Mucosa of descending colon (tissue), 3 donors: ENCODE data around the gene TSPEAR. TPM values are rescaled to one million over a fixed set of nuclear protein-coding genes. Genes with fewer than 3 reads are reported as not detected.

Experiments used
- ATAC-seq: fragments of 200-7000 bp; cut with Tn5 transposase; one replicate; pipeline ENCODE4 v1.9.1; 2020; ENCODE audit warnings: mild to moderate bottlenecking, moderate library complexity
- DNase-seq, 3 donors: peaks; one replicate each; pipeline ENCODE4 v3.0.0-alpha.2; 2020
- H3K36me3 ChIP-seq: fragments of 200-600 bp; one replicate; pipeline ENCODE4 v1.8.0; 2021; ENCODE audit warnings: low read depth, mild to moderate bottlenecking
- H3K4me1 ChIP-seq: fragments of 200-600 bp; one replicate; pipeline ENCODE4 v1.8.0; 2021; ENCODE audit warnings: low read depth, mild to moderate bottlenecking
- H3K4me3 ChIP-seq: fragments of 200-600 bp; one replicate; pipeline ENCODE4 v1.8.0; 2021; ENCODE audit warnings: mild to moderate bottlenecking
- H3K9me3 ChIP-seq: fragments of 200-600 bp; one replicate; pipeline ENCODE4 v1.8.0; 2021; ENCODE audit warnings: mild to moderate bottlenecking
- intact Hi-C, 2 donors: fragments of 100-400 bp; cut with DNase I in 1 of 2; cut with micrococcal nuclease in 1 of 2; formaldehyde crosslinking; loops; one replicate each; pipeline versions ENCODE4 v1.11.0 to v1.11.1; 2022; cut with DNase I, micrococcal nuclease
- total RNA-seq, 3 donors: library from RNA; stranded (reverse); fragmentation: NEBNext Ultra II Directional in 2 of 3; extraction: Animal tissue kit (Norgen Biotek cat#: 25700) in 2 of 3; gene quantifications; one replicate each; pipeline versions ENCODE4 v1.2.1 to v1.2.4, GENCODE V29; 2021 to 2023
- TF ChIP-seq, protein P1 (sequence below): fragments of 200-600 bp; IDR thresholded peaks from one replicate; pipeline ENCODE4 v1.8.0; 2022; ENCODE audit warnings: antibody characterized with exemption, mild to moderate bottlenecking
- donor health status: DM: no; HTN: no; CAD: no; lungs with moderate emphysema.
- donor health status: DM: no; HTN: no; CAD: no.
- donor health status: DM: no; HTN: yes; CAD: no.

Gene TSPEAR
- total RNA-seq, 3 donors from 2014 or later, result 0.28 TPM; not detected in 2

DNA sequence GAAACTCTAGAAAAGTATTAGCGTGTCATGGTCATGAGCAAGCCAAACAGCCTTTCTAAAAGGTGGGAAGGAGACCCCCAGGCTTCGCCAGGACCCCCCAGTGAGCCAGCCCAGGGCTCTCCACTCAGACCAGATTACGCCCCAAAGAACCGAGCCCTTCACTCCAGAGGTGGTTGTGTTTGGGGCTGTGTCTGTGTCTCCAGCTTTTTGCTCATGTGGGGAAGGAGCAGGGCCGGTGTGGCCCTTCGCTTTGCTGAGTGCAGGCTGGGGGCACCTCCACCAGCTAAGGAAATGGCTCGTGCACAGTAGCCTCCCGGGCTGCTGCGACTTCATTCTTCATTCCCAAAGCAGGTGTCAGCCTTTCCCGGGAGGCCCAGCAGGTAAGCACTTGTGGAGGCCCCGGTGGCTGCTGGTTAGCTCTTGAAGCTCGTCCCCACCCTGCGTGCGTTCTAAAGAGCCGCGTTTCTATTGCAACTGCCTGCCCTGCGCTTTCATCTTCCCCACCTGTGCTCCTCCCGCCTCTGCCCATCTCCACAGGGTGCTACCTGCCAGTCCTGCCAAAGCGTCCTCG is 531 bp downstream of the TSPEAR start:
- Histone ChIP-seq H3K36me3 (no peaks in the 10 kb centered on the region), H3K4me1 (no peaks in the 10 kb centered on the region), H3K9me3 (no peaks in the 10 kb centered on the region), H3K4me3 (no peak overlapping the region)
- DNase-seq (no peak), ATAC-seq (peak; percentile 32)
- intact Hi-C loops, result no loop called here
- TF ChIP-seq, protein P1, sequence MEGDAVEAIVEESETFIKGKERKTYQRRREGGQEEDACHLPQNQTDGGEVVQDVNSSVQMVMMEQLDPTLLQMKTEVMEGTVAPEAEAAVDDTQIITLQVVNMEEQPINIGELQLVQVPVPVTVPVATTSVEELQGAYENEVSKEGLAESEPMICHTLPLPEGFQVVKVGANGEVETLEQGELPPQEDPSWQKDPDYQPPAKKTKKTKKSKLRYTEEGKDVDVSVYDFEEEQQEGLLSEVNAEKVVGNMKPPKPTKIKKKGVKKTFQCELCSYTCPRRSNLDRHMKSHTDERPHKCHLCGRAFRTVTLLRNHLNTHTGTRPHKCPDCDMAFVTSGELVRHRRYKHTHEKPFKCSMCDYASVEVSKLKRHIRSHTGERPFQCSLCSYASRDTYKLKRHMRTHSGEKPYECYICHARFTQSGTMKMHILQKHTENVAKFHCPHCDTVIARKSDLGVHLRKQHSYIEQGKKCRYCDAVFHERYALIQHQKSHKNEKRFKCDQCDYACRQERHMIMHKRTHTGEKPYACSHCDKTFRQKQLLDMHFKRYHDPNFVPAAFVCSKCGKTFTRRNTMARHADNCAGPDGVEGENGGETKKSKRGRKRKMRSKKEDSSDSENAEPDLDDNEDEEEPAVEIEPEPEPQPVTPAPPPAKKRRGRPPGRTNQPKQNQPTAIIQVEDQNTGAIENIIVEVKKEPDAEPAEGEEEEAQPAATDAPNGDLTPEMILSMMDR, result no peak

DNA sequence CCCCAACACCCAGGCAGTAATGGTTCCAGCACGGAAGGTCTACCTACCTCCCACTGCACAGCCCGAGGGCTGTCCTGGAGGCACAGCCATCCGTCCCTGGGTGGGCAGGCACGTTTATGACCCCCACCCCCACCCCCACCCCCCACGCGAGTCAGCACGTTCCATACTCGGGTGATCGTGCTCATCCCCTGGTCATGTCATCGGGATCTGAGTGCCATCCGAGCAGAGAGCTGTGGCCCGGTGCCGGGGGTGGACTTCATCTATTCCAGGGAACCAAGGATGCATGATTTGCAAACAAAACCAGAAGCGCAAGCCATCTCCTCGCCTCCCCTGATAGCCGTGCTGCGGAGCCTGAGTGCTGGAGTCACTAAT is 1.1 kb downstream of the TSPEAR start:
- DNase-seq, result no peak
- H3K36me3 ChIP-seq, result no peaks in the 10 kb centered on the region
- TF ChIP-seq, protein P1, result no peak
- no peak overlapping the region for H3K4me3 ChIP-seq
- no peak for ATAC-seq
- H3K4me1 ChIP-seq, result no peaks in the 10 kb centered on the region
- no peaks in the 10 kb centered on the region for H3K9me3 ChIP-seq
- intact Hi-C loops, result no loop called here

DNA sequence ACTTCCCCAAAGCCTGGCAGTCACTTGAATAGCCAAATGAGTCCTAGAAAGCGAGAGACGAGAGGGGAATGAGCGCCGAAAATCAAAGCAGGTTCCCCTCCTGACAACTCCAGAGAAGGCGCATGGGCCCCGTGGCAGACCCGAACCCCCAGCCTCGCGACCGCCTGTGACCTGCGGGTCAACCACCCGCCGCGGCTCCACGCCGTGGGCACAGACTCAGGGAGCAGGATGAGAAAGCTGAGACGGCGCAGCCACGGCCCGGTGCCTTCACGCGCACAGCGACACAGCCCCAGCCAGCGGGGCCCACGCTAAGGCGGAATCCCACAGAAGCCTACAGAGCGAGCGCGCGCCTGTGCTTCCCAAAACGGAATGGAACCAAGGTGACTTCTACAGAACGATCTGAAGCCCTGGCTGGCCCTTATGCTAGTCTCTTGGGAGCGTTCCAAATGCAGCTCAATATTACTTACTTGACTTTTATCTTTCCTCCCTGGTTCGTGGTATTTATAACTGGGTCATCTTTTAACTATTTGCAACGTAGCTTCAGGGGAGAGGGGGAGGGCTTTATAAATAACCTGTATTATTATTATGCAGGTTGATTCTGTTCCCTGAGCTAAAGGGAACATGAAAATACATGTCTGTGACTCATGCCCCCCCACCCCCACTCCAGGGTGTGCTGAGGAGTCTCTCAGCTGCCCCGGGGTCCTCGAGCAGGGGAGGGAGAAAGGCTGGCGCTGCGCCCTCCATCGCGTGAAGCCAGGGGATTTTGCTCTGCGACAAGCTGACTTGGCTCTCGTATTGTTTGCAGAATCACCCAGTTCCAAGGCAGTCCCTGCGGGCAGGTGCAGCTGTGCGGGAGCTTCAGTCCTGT is 1.7 kb downstream of the TSPEAR start:
- Histone ChIP-seq H3K4me3 (no peak overlapping the region), H3K36me3 (no peaks in the 10 kb centered on the region), H3K4me1 (no peaks in the 10 kb centered on the region), H3K9me3 (no peaks in the 10 kb centered on the region)
- intact Hi-C loops, result no loop called here
- ATAC-seq (no peak), DNase-seq (no peak)
- TF ChIP-seq, protein P1, result no peak

DNA sequence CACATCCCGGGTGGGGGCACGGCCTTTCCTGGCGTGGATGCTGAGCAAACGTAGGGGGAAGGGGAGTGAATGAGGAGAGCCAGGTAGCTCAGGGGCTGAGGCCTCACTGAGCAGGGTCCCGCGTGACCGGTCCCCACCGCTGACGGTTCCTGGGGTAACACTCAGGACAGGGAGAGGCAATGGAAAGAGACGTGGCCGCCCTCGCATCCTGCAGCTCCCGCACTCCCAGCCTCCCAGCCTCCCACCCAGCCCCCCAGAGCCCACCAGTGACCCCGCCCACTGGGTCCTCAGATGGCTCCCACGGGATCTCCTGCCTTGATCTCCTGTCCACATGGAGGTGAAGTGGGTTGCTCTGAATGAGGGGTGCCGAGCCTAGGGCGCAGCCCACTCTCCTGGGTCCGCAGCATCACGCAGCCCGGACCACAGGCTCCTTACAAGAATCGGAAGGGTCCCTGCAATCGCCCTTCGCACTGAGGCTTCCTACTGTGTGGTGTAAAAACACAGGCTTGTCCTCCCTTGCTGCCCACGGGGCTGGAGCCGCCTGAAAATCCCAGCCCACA is 2.4 kb downstream of the TSPEAR start:
- TF ChIP-seq, protein P1, result no peak
- Histone ChIP-seq H3K4me3 (no peak overlapping the region), H3K9me3 (no peaks in the 10 kb centered on the region), H3K4me1 (no peaks in the 10 kb centered on the region), H3K36me3 (no peaks in the 10 kb centered on the region)
- intact Hi-C loops, result no loop called here
- no peak for DNase-seq
- no peak for ATAC-seq

DNA sequence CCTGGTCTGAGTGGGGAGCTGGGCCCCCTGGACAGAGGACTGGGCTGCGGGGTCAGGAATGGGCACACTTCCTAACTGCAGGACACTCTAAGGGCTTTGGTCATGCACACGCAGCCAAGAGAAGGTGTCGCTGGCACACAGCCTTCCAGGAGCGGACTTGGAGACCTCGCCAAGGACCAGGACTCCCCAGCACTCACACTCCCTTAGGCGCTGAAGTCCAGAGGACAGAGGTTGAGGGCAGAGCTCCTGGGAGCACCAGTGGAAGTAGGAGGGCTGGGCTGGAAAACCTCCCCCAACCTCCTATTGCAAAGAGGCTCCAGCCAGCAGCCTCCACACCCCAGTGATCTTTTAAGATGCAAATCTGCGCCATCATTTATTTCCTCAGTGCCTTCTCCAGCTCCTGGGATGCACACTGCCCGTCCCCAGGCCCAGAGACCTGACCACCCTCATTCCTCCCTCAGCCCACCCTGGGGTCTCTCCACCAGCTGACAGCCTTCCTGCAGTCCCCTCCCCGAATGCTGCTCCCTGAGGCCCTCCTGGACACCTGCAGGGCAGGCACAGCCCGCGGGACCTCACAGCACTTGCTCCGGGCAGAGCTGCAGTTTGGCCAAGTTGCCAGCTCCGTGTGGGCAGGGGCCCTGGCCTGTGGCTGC is 3.0 kb downstream of the TSPEAR start:
- ATAC-seq, result no peak
- Histone ChIP-seq H3K36me3 (no peaks in the 10 kb centered on the region), H3K9me3 (no peaks in the 10 kb centered on the region), H3K4me1 (no peaks in the 10 kb centered on the region), H3K4me3 (no peak overlapping the region)
- intact Hi-C loops, result no loop called here
- TF ChIP-seq, protein P1, result no peak
- DNase-seq, result no peak
